Activated CD8-positive, alpha-beta T cell treated with anti-CD3 and anti-CD28 coated beads for 36 hours (primary cell): ENCODE data around the gene CCDC24. TPM values are rescaled to one million over a fixed set of nuclear protein-coding genes. Genes with fewer than 3 reads are reported as not detected.
A peak's percentile ranks its signal among the peaks of the same experiment; 100 is the strongest.

Experiments used
- ATAC-seq: fragments of 200-7000 bp; cut with Tn5 transposase; one replicate; pipeline ENCODE4 v1.10.0; 2021; ENCODE audit warnings: mild to moderate bottlenecking, moderate library complexity
- CTCF ChIA-PET: fragments of 350-600 bp; sonication (Branson Sonifier 250); formaldehyde crosslinking; loops from one replicate; lab custom pipeline; 2021; ENCODE audit warnings: antibody characterized with exemption; lab: Charles Lee
- POLR2A ChIA-PET: fragments of 350-600 bp; sonication (Branson Sonifier 250); formaldehyde crosslinking; loops from one replicate; lab custom pipeline; 2021; ENCODE audit warnings: antibody characterized with exemption; lab: Charles Lee
- DNase-seq: peaks from one replicate; pipeline ENCODE4 v3.0.0-alpha.2; 2020
- H3K27ac Mint-ChIP-seq: one replicate; pipeline ENCODE4 v1.8.0; 2021; ENCODE audit warnings: mild to moderate bottlenecking, mixed read lengths
- H3K27me3 Mint-ChIP-seq: one replicate; pipeline ENCODE4 v1.8.0; 2021; ENCODE audit warnings: mixed read lengths
- H3K36me3 Mint-ChIP-seq: one replicate; pipeline ENCODE4 v1.8.0; 2021; ENCODE audit warnings: low read depth, mixed read lengths
- H3K4me1 Mint-ChIP-seq: one replicate; pipeline ENCODE4 v1.8.0; 2021; ENCODE audit warnings: low read depth, mixed read lengths
- H3K4me3 Mint-ChIP-seq: one replicate; pipeline ENCODE4 v1.8.0; 2021; ENCODE audit warnings: mild to moderate bottlenecking, moderate library complexity, mixed read lengths
- H3K9me3 Mint-ChIP-seq: one replicate; pipeline ENCODE4 v1.8.0; 2021; ENCODE audit warnings: mixed read lengths
- intact Hi-C: fragments of 100-400 bp; cut with micrococcal nuclease; formaldehyde crosslinking; loops from one replicate; pipeline ENCODE4 v1.10.0; 2022
- total RNA-seq, 2 experiments: library from RNA; stranded (reverse); gene quantifications; one replicate each; pipeline ENCODE4 v1.2.3, GENCODE V29; 2021
- TF ChIP-seq, protein P1 (sequence below): fragments of 200-600 bp; IDR thresholded peaks from one replicate; pipeline ENCODE4 v1.8.0; 2022; ENCODE audit warnings: antibody characterized with exemption, mild to moderate bottlenecking

Gene CCDC24
- total RNA-seq, 2 experiments from 2014 or later = 1.4 to 1.8 TPM

DNA sequence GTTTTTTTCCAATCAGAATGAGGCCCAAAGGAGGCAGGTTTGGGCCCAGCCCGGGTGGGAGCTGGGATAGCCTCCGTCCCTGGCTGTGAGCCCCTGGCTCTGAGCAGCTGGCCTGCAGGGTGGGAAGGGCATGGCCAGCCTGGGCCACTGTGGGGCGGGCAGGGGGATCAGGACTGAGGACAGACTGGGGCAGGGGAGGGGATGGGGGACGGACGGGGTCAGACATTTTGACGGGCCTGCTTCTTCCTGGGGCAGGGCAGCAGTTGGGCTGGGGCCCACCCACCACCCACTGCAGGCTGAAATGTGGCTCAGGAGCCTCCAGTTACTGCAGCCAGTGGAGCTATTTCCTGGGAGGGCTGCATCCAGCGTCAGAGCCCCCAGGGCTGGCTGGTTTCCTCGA lies 42.4 kb downstream of the CCDC24 start:
- CTCF ChIA-PET = interaction anchor here (0.7 to 5.7 kb wide), 4 partner anchors 15 to 270 kb away, joined by 4 to 98 read pairs (median 5); no protein-coding TSS in a partner anchor
- peaks cover 21% of the 10 kb centered on the region for H3K4me1 Mint-ChIP-seq
- POLR2A ChIA-PET = no interaction called here

DNA sequence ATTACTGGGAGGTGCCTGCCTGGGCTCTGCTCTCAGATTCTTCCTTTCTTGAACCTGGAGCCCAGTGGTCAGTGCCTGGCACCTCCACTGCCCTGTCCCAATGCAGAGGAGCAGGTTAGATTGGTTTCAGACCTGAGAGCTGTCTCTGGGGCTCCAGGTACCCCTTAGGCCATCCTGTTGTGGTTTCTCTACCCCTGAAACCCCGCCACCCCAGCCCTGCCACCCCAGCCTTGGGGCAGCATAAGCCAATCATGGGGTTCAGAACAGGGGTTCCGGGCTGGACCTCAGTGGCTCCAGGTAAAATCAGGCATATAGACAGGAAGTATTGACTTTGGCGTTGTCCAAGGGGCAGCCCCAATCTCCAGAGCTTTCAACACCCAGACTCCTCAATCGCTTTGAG lies 43.0 kb downstream of the CCDC24 start:
- intact Hi-C loops = no loop called here
- CTCF ChIA-PET = interaction anchor here (0.9 to 5.7 kb wide), 4 partner anchors 23 to 270 kb away, joined by 4 to 98 read pairs (median 12); partner anchors contain the start of gene CCDC24
- H3K27ac Mint-ChIP-seq = no peak overlapping the region

More for the DNA sequence above, 42.4 kb downstream of the CCDC24 start:
- TF ChIP-seq, protein P1, sequence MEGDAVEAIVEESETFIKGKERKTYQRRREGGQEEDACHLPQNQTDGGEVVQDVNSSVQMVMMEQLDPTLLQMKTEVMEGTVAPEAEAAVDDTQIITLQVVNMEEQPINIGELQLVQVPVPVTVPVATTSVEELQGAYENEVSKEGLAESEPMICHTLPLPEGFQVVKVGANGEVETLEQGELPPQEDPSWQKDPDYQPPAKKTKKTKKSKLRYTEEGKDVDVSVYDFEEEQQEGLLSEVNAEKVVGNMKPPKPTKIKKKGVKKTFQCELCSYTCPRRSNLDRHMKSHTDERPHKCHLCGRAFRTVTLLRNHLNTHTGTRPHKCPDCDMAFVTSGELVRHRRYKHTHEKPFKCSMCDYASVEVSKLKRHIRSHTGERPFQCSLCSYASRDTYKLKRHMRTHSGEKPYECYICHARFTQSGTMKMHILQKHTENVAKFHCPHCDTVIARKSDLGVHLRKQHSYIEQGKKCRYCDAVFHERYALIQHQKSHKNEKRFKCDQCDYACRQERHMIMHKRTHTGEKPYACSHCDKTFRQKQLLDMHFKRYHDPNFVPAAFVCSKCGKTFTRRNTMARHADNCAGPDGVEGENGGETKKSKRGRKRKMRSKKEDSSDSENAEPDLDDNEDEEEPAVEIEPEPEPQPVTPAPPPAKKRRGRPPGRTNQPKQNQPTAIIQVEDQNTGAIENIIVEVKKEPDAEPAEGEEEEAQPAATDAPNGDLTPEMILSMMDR = no peak
- intact Hi-C loops = no loop called here
- H3K27ac Mint-ChIP-seq = no peak overlapping the region
- H3K9me3 Mint-ChIP-seq = no peaks in the 10 kb centered on the region
- ATAC-seq (no peak), DNase-seq (no peak)
- no peaks in the 10 kb centered on the region for H3K27me3 Mint-ChIP-seq
- no peaks in the 10 kb centered on the region for H3K36me3 Mint-ChIP-seq
- H3K4me3 Mint-ChIP-seq = no peak overlapping the region

DNA sequence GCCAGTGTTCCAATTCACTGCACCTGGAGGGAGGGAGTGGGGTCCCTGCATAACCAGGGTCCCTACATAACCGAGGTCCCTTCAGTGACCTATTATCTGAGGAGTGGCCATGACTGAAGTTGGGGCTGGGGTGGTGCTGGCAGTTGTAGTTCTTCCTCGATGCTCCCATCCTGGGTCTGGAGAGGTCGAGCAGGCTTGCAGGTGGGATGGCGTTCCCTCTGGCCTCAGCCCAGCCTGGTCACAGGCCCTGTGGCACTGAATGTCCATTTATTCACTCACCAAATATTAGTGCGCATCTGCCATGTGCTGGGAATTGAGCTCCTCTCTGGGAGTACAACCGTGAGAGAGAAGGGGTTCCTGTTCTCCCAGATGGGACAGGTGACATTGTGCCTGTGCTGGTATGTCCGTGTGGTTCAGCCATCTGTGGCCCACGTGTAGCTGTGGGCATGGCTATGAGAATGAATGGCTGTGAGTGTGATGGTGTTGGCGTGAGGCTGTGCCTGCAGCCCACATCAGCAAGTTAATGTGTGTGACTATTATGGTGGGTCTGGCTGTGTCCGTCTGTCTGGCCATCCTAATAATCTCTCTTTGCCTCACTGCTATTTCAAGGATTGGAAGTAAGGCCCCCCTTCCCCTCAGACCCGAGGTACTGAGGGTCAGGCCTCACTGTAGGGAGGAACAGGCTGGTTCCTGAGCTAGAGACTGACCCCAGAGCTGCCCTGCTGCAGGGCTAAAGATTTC lies 43.7 kb downstream of the CCDC24 start:
- H3K9me3 Mint-ChIP-seq = no peaks in the 10 kb centered on the region
- DNase-seq (no peak), ATAC-seq (no peak)
- H3K27me3 Mint-ChIP-seq = no peaks in the 10 kb centered on the region
- no peaks in the 10 kb centered on the region for H3K36me3 Mint-ChIP-seq
- H3K27ac Mint-ChIP-seq = no peak overlapping the region
- CTCF ChIA-PET = interaction anchor here (1.0 to 5.7 kb wide), 6 partner anchors 12 to 505 kb away, joined by 4 to 98 read pairs (median 18); partner anchors contain the start of genes CCDC24 and DPH2
- H3K4me1 Mint-ChIP-seq = peaks cover 10% of the 10 kb centered on the region
- TF ChIP-seq, protein P1 = no peak
- no peak overlapping the region for H3K4me3 Mint-ChIP-seq
- POLR2A ChIA-PET = interaction anchor here (0.9 kb wide), 1 partner anchor 42 kb away, joined by 3 read pairs; no protein-coding TSS in a partner anchor
- intact Hi-C loops = loop anchor here (5.0 kb wide), 1 partner anchor 33 kb away; no protein-coding TSS in a partner anchor

More for the DNA sequence above, 43.0 kb downstream of the CCDC24 start:
- DNase-seq (no peak), ATAC-seq (no peak)
- Mint-ChIP-seq H3K4me1 (peaks cover 14% of the 10 kb centered on the region), H3K27me3 (no peaks in the 10 kb centered on the region), H3K4me3 (no peak overlapping the region), H3K9me3 (no peaks in the 10 kb centered on the region), H3K36me3 (no peaks in the 10 kb centered on the region)
- POLR2A ChIA-PET = no interaction called here
- TF ChIP-seq, protein P1 = no peak

DNA sequence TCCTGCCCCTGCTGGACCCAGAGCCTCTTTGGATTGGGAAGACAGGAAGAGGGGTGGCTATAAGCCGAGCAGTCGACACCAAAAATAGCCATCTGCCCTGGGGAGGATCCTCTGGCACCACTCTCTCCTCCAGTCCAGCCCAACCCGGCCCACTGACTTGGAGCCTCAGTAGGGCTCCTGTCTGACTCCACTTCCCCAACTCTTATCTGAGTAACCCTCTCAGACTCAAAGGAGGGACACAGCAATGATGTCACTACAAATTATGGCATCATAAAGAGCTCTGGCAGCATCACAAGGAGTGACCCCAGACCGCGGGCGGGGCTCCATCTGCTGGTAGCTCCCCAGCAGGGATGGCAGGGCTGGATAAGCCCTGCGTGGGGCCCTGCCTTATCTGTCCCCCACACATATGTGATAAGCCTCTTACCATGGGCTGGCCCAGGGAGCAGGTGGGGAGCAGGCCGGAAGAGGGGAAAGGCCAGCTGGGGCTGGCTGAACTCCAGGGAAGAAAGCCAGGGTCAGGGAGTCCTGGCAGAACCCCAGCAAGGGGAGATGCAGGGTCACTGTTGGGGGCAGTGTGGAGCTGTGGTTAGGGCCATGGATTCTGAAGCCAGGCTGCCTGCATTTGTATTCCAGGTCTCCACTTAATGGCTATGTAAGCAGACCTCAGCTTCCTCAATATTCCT lies 44.5 kb downstream of the CCDC24 start:
- peak; percentile 32 for DNase-seq
- H3K9me3 Mint-ChIP-seq = no peaks in the 10 kb centered on the region
- H3K36me3 Mint-ChIP-seq = no peaks in the 10 kb centered on the region
- no peak overlapping the region for H3K27ac Mint-ChIP-seq
- intact Hi-C loops = loop anchor here (5.0 kb wide), 1 partner anchor 34 kb away; no protein-coding TSS in a partner anchor
- no peak for ATAC-seq
- TF ChIP-seq, protein P1 = no peak
- H3K27me3 Mint-ChIP-seq = no peaks in the 10 kb centered on the region
- H3K4me1 Mint-ChIP-seq = peaks cover 10% of the 10 kb centered on the region
- ChIA-PET POLR2A (interaction anchor here (0.9 to 1.0 kb wide), 2 partner anchors 30 to 43 kb away, joined by 3 to 4 read pairs; no protein-coding TSS in a partner anchor), CTCF (interaction anchor here (0.8 to 5.7 kb wide), 13 partner anchors 11 to 506 kb away, joined by 3 to 98 read pairs (median 6); partner anchors contain the start of genes ATP6V0B, CCDC24 and DPH2)
- no peak overlapping the region for H3K4me3 Mint-ChIP-seq
